HL-60 (cell line): ENCODE data around the gene RCAN3.

Source experiments
- CTCF ChIP-seq: IDR thresholded peaks from one replicate; pipeline ENCODE4 v1.5.1; 2011; ENCODE audit warnings: low read length, control low read depth, inconsistent platforms; ENCODE audit not compliant: insufficient read depth
- GABPA ChIP-seq: IDR thresholded peaks from 2 replicates; pipeline ENCODE4 v1.6.1; 2012; ENCODE audit warnings: low read depth
- POLR2AphosphoS5 ChIP-seq: IDR thresholded peaks from 2 replicates; pipeline ENCODE4 v1.6.1; 2012; ENCODE audit warnings: low read depth
- REST ChIP-seq: IDR thresholded peaks from 2 replicates; pipeline ENCODE4 v1.6.1; 2012; ENCODE audit warnings: low read depth; ENCODE audit not compliant: insufficient replicate concordance
- SPI1 ChIP-seq: IDR thresholded peaks from 2 replicates; pipeline ENCODE4 v1.6.1; 2012; ENCODE audit warnings: low read depth, mild to moderate bottlenecking, borderline replicate concordance

- TF ChIP-seq CTCF (no peak), POLR2AphosphoS5 (no peak), REST (no peak), GABPA (no peak), SPI1 (no peak)
Measured at GRCh38 chr1:24553931-24554330, 51.3 kb downstream of the RCAN3 start.
